ENCODE results near the gene CHST11. TPM values are rescaled to one million over a fixed set of nuclear protein-coding genes. Genes with fewer than 3 reads are reported as not detected.

The CHST11 gene
- 1 to 10 TPM; 2.9 to 4.9 TPM for total RNA-seq

DNA sequence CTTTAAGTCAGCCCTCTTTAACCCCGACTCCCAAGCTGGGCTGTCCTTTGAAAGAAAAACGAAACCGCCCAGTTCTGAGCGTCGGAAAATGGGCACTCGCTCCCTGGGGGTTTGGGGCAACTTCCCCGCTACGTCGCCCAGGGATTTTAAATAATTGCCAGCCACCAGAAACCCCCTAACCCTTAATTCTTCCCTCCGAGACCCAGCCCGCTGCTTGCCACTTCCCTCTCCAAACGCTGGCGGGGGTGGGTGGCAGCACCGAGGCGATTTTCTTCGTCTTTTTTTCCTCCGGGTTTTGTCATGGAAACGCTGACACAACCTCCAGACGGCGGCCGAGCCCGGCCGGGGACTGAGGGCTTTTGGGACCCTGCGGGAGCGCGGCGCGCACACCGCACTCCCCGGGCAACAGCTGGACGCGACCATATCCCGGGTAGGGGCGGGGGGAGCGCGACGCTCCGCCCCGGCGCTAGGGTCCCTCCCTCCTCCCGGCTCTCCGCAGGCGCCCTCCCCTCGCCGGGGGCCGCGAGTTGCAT lies at the start of gene CHST11:
Gene CHST11, plus strand, starts transcription at position 532 of the 533 bp plus-strand sequence.
- H3K4me3 ChIP-seq = peak within 1 kb of the TSS; percentile 76
- H3K27me3 ChIP-seq = peaks cover 22% of the 10 kb centered on the region
- DNase-seq = peak; percentile 66
- TF ChIP-seq, protein P1, sequence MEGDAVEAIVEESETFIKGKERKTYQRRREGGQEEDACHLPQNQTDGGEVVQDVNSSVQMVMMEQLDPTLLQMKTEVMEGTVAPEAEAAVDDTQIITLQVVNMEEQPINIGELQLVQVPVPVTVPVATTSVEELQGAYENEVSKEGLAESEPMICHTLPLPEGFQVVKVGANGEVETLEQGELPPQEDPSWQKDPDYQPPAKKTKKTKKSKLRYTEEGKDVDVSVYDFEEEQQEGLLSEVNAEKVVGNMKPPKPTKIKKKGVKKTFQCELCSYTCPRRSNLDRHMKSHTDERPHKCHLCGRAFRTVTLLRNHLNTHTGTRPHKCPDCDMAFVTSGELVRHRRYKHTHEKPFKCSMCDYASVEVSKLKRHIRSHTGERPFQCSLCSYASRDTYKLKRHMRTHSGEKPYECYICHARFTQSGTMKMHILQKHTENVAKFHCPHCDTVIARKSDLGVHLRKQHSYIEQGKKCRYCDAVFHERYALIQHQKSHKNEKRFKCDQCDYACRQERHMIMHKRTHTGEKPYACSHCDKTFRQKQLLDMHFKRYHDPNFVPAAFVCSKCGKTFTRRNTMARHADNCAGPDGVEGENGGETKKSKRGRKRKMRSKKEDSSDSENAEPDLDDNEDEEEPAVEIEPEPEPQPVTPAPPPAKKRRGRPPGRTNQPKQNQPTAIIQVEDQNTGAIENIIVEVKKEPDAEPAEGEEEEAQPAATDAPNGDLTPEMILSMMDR (IDR thresholded peaks at IDR 0.05) = no peak
- intact Hi-C loops (cut with DNase I) = no loop called here
- no peaks in the 10 kb centered on the region for H3K4me1 ChIP-seq
- peak within 1 kb of the TSS; percentile 84 for H3K27ac ChIP-seq
- H3K9me3 ChIP-seq = no peaks in the 10 kb centered on the region
- peak within 1 kb of the TSS; percentile 79 to 93 for H3K9ac ChIP-seq (ENCODE audit: low read depth in 2 of 2, low read length in 2 of 2)
- H3K36me3 ChIP-seq = no peaks in the 10 kb centered on the region

- H3K9ac ChIP-seq (ENCODE audit: low read depth in 2 of 2, low read length in 2 of 2) = no peak overlapping the region
- no peak overlapping the region for H3K4me3 ChIP-seq
- TF ChIP-seq, protein P1 (IDR thresholded peaks at IDR 0.05) = no peak
- H3K9me3 ChIP-seq = no peaks in the 10 kb centered on the region
- intact Hi-C loops (cut with DNase I) = no loop called here
- no peaks in the 10 kb centered on the region for H3K4me1 ChIP-seq
- H3K36me3 ChIP-seq = no peaks in the 10 kb centered on the region
- no peak for DNase-seq
- no peak overlapping the region for H3K27ac ChIP-seq
- H3K27me3 ChIP-seq = no peaks in the 10 kb centered on the region
Observed at GRCh38 chr12:104407438-104407837, 49.3 kb upstream of the CHST11 start.

GRCh38 chr12:104407922-104408321 lies 48.8 kb upstream of the CHST11 start:
- H3K9ac ChIP-seq (ENCODE audit: low read depth in 2 of 2, low read length in 2 of 2) = no peak overlapping the region

DNA sequence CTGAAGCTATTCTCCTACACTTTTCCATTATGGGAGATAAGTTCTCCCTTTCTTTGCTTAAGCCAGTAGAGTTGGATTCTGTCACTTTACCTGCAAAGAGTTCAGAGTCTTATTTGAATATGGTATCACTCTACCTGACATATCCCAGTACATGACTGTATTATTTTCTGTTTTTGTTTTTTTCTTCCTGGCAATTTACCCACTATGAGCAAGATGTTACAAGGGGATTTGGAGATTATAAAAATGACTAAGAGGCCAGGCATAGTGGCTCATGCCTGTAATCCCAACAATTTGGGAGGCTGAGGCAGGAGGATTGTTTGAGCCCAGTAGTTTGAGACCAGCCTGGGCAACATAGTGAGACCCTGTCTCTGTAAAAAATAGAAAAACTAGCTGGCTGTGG lies 46.4 kb upstream of the CHST11 start:
- Histone ChIP-seq H3K4me1 (no peaks in the 10 kb centered on the region), H3K4me3 (no peak overlapping the region), H3K9me3 (no peaks in the 10 kb centered on the region), H3K27me3 (no peaks in the 10 kb centered on the region), H3K9ac (ENCODE audit: low read depth in 2 of 2, low read length in 2 of 2) (no peak overlapping the region), H3K27ac (no peak overlapping the region), H3K36me3 (no peaks in the 10 kb centered on the region)
- TF ChIP-seq, protein P1 (IDR thresholded peaks at IDR 0.05) = no peak
- no peak for DNase-seq
- intact Hi-C loops (cut with DNase I) = no loop called here

More at GRCh38 chr12:104407922-104408321, 48.8 kb upstream of the CHST11 start:
- TF ChIP-seq, protein P1 (IDR thresholded peaks at IDR 0.05) = no peak
- no peak for DNase-seq
- H3K4me1 ChIP-seq = no peaks in the 10 kb centered on the region
- intact Hi-C loops (cut with DNase I) = no loop called here
- no peak overlapping the region for H3K27ac ChIP-seq
- H3K36me3 ChIP-seq = no peaks in the 10 kb centered on the region
- no peaks in the 10 kb centered on the region for H3K9me3 ChIP-seq
- H3K4me3 ChIP-seq = no peak overlapping the region
- no peaks in the 10 kb centered on the region for H3K27me3 ChIP-seq

GRCh38 chr12:104410786-104411185 lies 46.0 kb upstream of the CHST11 start:
- no peaks in the 10 kb centered on the region for H3K9me3 ChIP-seq
- no peak overlapping the region for H3K9ac ChIP-seq (ENCODE audit: low read depth in 2 of 2, low read length in 2 of 2)
- DNase-seq = no peak
- H3K4me1 ChIP-seq = no peaks in the 10 kb centered on the region
- TF ChIP-seq, protein P1 (IDR thresholded peaks at IDR 0.05) = no peak
- H3K27ac ChIP-seq = no peak overlapping the region
- no peaks in the 10 kb centered on the region for H3K27me3 ChIP-seq
- intact Hi-C loops (cut with DNase I) = no loop called here
- no peaks in the 10 kb centered on the region for H3K36me3 ChIP-seq
- H3K4me3 ChIP-seq = no peak overlapping the region
